Upper lobe of left lung (tissue), 4 donors: ENCODE data around the gene CDK2.

Experiments used
- CTCF ChIP-seq, 6 experiments: fragments of 450-650 bp in 4 of 6; fragments of 200-600 bp in 2 of 6; sonication (generic) in 2 of 6; IDR thresholded peaks; one replicate each; pipeline ENCODE4 v1.5.1; 2016 to 2019; ENCODE audit warnings: antibody characterized with exemption in 6 of 6
- EP300 ChIP-seq, 4 donors: sonication (generic); formaldehyde crosslinking; IDR thresholded peaks; one replicate each; pipeline ENCODE4 v1.5.1; 2017; ENCODE audit warnings: antibody characterized with exemption in 4 of 4, control low read depth in 2 of 4

GRCh38 chr12:55922126-55922525, 44.5 kb upstream of the CDK2 start:
- TF ChIP-seq CTCF (IDR thresholded peaks at IDR 0.05) (no peak), EP300 (IDR thresholded peaks at IDR 0.05) (no peak)
